ENCODE data around the gene SLC25A1. TPM values are rescaled to one million over a fixed set of nuclear protein-coding genes. Genes with fewer than 3 reads are reported as not detected.

Gene SLC25A1
- polyA plus RNA-seq, 1 of the 3 experiments (the other 2 are of a cell fraction), result 44.7 TPM

DNA sequence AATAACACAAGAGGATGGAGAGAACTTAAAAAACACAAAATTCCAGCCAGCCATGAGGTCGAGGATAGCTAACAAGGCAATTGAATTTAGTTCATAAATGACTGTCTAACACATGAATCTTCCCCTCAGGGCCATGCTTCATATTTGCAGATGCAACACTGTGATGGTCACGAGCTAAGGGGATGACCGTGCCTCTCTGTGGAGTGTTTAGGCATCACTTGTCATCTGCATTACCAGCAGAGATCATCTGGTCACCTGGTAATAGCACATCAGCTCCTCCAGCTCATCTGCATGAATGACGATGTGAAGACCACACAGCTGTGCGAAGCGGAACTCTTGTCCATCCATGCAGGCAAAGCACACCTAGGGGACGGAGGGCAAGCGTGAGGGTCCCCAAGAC, 20.9 kb upstream of the SLC25A1 start:
- H3K4me1 ChIP-seq (ENCODE audit: control insufficient read depth in 1 of 2, insufficient read depth in 2 of 2, low read depth in 1 of 2, low read length in 1 of 2), result peaks cover 0 to 45% of the 10 kb centered on the region in 2 experiments; a peak in 2 of 4 replicates
- no peaks in the 10 kb centered on the region for H3F3A ChIP-seq (replicated peaks; ENCODE audit: insufficient read depth)
- H3K9ac ChIP-seq, result no peak overlapping the region
- no peaks in the 10 kb centered on the region for H4K20me1 ChIP-seq (ENCODE audit: insufficient read depth)
- no peaks in the 10 kb centered on the region for H3K9me2 ChIP-seq
- no peaks in the 10 kb centered on the region for H3K9me3 ChIP-seq
- TF ChIP-seq, protein P1, sequence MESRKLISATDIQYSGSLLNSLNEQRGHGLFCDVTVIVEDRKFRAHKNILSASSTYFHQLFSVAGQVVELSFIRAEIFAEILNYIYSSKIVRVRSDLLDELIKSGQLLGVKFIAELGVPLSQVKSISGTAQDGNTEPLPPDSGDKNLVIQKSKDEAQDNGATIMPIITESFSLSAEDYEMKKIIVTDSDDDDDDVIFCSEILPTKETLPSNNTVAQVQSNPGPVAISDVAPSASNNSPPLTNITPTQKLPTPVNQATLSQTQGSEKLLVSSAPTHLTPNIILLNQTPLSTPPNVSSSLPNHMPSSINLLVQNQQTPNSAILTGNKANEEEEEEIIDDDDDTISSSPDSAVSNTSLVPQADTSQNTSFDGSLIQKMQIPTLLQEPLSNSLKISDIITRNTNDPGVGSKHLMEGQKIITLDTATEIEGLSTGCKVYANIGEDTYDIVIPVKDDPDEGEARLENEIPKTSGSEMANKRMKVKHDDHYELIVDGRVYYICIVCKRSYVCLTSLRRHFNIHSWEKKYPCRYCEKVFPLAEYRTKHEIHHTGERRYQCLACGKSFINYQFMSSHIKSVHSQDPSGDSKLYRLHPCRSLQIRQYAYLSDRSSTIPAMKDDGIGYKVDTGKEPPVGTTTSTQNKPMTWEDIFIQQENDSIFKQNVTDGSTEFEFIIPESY (IDR thresholded peaks at IDR 0.05; ENCODE audit: borderline replicate concordance, low read depth), result no peak
- TF ChIP-seq EZH2phosphoT487 (IDR thresholded peaks at IDR 0.05; ENCODE audit: borderline replicate concordance, low read depth) (no peak), FOXJ3 (CRISPR knock-in tag; IDR thresholded peaks at IDR 0.05) (no peak), TEAD4 (IDR thresholded peaks at IDR 0.05; ENCODE audit: borderline replicate concordance, insufficient read depth) (no peak), ELF1 (IDR thresholded peaks at IDR 0.05) (no peak), SMC3 (IDR thresholded peaks at IDR 0.05; ENCODE audit: low read depth, low read length) (no peak), FOXM1 (IDR thresholded peaks at IDR 0.05; ENCODE audit: low read depth) (no peak), SIN3A (IDR thresholded peaks at IDR 0.05; ENCODE audit: borderline replicate concordance, low read depth, low read length) (no peak), YY1 (IDR thresholded peaks at IDR 0.05; ENCODE audit: low read depth) (no peak), TAF1 (IDR thresholded peaks at IDR 0.05; ENCODE audit: borderline replicate concordance, low read depth, low read length) (no peak), GABPA (IDR thresholded peaks at IDR 0.05; ENCODE audit: low read depth) (no peak), MEF2A (IDR thresholded peaks at IDR 0.05; ENCODE audit: borderline replicate concordance, low read depth) (no peak), EP300 (IDR thresholded peaks at IDR 0.05; ENCODE audit: borderline replicate concordance in 1 of 2, low read depth in 1 of 2, low read length in 1 of 2) (no peak), RXRA (IDR thresholded peaks at IDR 0.05; ENCODE audit: borderline replicate concordance, low read depth) (no peak), RCOR1 (IDR thresholded peaks at IDR 0.05; ENCODE audit: low read length) (no peak), JUND (IDR thresholded peaks at IDR 0.05) (no peak)
- DNase-seq, result no peak
- 80% methylated on average over 8 of the region's 8 CpGs for WGBS (ENCODE audit: low lambda C conversion rate)
- POLR2A ChIA-PET, result no interaction called here
- no peaks in the 10 kb centered on the region for H3K27me3 ChIP-seq (ENCODE audit: insufficient read depth)
- H3K4me3 ChIP-seq (ENCODE audit: low read depth in 2 of 2, low read length in 1 of 2), result no peak overlapping the region
- CTCF ChIA-PET, result interaction anchor here (2.2 kb wide), 1 partner anchor 20 kb away, joined by 8 read pairs; the partner anchor contains the start of gene SLC25A1
- H3K27ac ChIP-seq (ENCODE audit: low read depth in 2 of 2, low read length in 1 of 2), result no peak overlapping the region
- peaks cover 0 to 13% of the 10 kb centered on the region in 2 experiments for H3K36me3 ChIP-seq (replicated peaks in 1 of 2; ENCODE audit: control insufficient read depth in 1 of 2, insufficient read depth in 2 of 2, low read length in 1 of 2)
- no peak overlapping the region for H3K4me2 ChIP-seq
- H3K79me2 ChIP-seq (ENCODE audit: insufficient read depth), result no peaks in the 10 kb centered on the region
- no peak overlapping the region for H2AFZ ChIP-seq (ENCODE audit: low read depth)
